HepG2 (cell line): Measurements from ENCODE around the gene METTL14. TPM values are rescaled to one million over a fixed set of nuclear protein-coding genes. Genes with fewer than 3 reads are reported as not detected.
A peak's percentile ranks its signal among the peaks of the same experiment; 100 is the strongest.

Experiments used
- CTCF ChIP-seq: sonication (generic); formaldehyde crosslinking; IDR thresholded peaks from 2 replicates; pipeline ENCODE4 v1.5.0; 2020; ENCODE audit warnings: mild to moderate bottlenecking, missing genetic modification reagents, moderate library complexity
- DZIP1 ChIP-seq: sonication (generic); formaldehyde crosslinking; IDR thresholded peaks from 2 replicates; pipeline ENCODE4 v1.5.0; 2020; ENCODE audit warnings: mild to moderate bottlenecking, missing genetic modification reagents
- HMG20A ChIP-seq: IDR thresholded peaks from 2 replicates; pipeline ENCODE4 v1.6.1; 2016; ENCODE audit warnings: borderline replicate concordance
- MTERF4 ChIP-seq: sonication (generic); formaldehyde crosslinking; IDR thresholded peaks from 2 replicates; pipeline ENCODE4 v1.8.0; 2023; ENCODE audit warnings: mild to moderate bottlenecking, missing genetic modification reagents
- NFRKB ChIP-seq: fragments of 450-650 bp; IDR thresholded peaks from 2 replicates; pipeline ENCODE4 v1.6.1; 2017
- PLSCR1 ChIP-seq: sonication (generic); formaldehyde crosslinking; IDR thresholded peaks from 2 replicates; pipeline ENCODE4 v1.5.0; 2020; ENCODE audit warnings: missing genetic modification reagents, mild to moderate bottlenecking, borderline replicate concordance
- SMAD3 ChIP-seq: sonication (generic); formaldehyde crosslinking; IDR thresholded peaks from 2 replicates; pipeline ENCODE4 v1.4.0; 2020; ENCODE audit warnings: missing genetic modification reagents
- THRA ChIP-seq: sonication (generic); formaldehyde crosslinking; IDR thresholded peaks from 2 replicates; pipeline ENCODE4 v1.4.0; 2020; ENCODE audit warnings: missing genetic modification reagents, borderline replicate concordance
- TP53 ChIP-seq: sonication (generic); formaldehyde crosslinking; conservative IDR thresholded peaks from 2 replicates; pipeline ENCODE4 v1.4.0; 2020; ENCODE audit warnings: missing genetic modification reagents
- ZBED4 ChIP-seq: sonication (generic); formaldehyde crosslinking; IDR thresholded peaks from 2 replicates; pipeline ENCODE4 v1.4.0; 2020; ENCODE audit warnings: missing genetic modification reagents, borderline replicate concordance
- ZBTB25 ChIP-seq: IDR thresholded peaks from 2 replicates; pipeline ENCODE4 v1.6.1; 2018; ENCODE audit warnings: missing genetic modification reagents
- ZNF256 ChIP-seq: sonication (generic); formaldehyde crosslinking; conservative IDR thresholded peaks from 2 replicates; pipeline ENCODE4 v1.4.0; 2020; ENCODE audit warnings: missing genetic modification reagents
- ZNF451 ChIP-seq: sonication (generic); formaldehyde crosslinking; IDR thresholded peaks from 2 replicates; pipeline ENCODE4 v1.5.0; 2020; ENCODE audit warnings: mild to moderate bottlenecking, missing genetic modification reagents
- ZSCAN31 ChIP-seq: sonication (generic); formaldehyde crosslinking; IDR thresholded peaks from 2 replicates; pipeline ENCODE4 v1.5.0; 2020; ENCODE audit warnings: low read depth, mild to moderate bottlenecking, missing genetic modification reagents
- polyA plus RNA-seq, 8 experiments: library from polyadenylated mRNA; depleted of rRNA in 3 of 8; stranded (reverse) in 7 of 8; unstranded in 1 of 8; fragments of >200 nt; fragmentation: Illumina TruSeq in 4 of 8; extraction: Trizol in 4 of 8; gene quantifications; 2 replicates each; pipeline versions ENCODE4 v1.2.1 to v1.2.3, GENCODE V29; 2011 to 2016; ENCODE audit warnings: low read depth in 4 of 8, missing spikeins in 1 of 8, mixed read lengths in 1 of 8; ENCODE audit not compliant: insufficient read depth in 1 of 8
- total RNA-seq, 5 experiments: library from RNA; depleted of rRNA; stranded (reverse); fragments of >200 nt; fragmentation: Illumina TruSeq; extraction: Trizol; gene quantifications; 2 replicates each; pipeline ENCODE4 v1.2.3, GENCODE V29; 2016; ENCODE audit warnings: low read depth in 1 of 5

METTL14 gene
- total and polyA plus RNA-seq, 2 of the 13 experiments (the other 11 are each of a cell fraction or from before 2014, with no cell fraction given), result 11.6 to 44.9 TPM

- no peak for TF ChIP-seq THRA
- no peak for TF ChIP-seq ZNF256 (CRISPR knock-in tag)
- TF ChIP-seq ZNF451 (CRISPR knock-in tag), result no peak
- TF ChIP-seq DZIP1, result no peak
- TF ChIP-seq PLSCR1 (CRISPR knock-in tag), result no peak
- TF ChIP-seq NFRKB, result no peak
- 0 out of 2 replicates have a peak, but pooled peaks have one; percentile 71 for TF ChIP-seq MTERF4 (CRISPR knock-in tag)
- no peak for TF ChIP-seq SMAD3
- TF ChIP-seq HMG20A (CRISPR knock-in tag), result no peak
- no peak for TF ChIP-seq TP53 (CRISPR knock-in tag)
- TF ChIP-seq ZBED4, result 0 out of 2 replicates have a peak, but pooled peaks have one; percentile 29
- no peak for TF ChIP-seq ZBTB25
- no peak for TF ChIP-seq ZSCAN31
- no peak for TF ChIP-seq CTCF (CRISPR knock-in tag)
These were observed at the start of gene METTL14 (continued) for GRCh38 chr4:118684873-118685811.
